Astrocyte (in vitro differentiated cells and primary cell): ENCODE results near the gene HOXA1. TPM values are rescaled to one million over a fixed set of nuclear protein-coding genes. Genes with fewer than 3 reads are reported as not detected.

Experiments
- DNase-seq: peaks from one replicate; pipeline ENCODE4 v3.0.0-alpha.2; 2010; ENCODE audit warnings: low read depth
- FAIRE-seq: peaks from 2 replicates; lab custom pipeline; 2011; peaks lifted over from hg19 to GRCh38; lab: Jason Lieb, UNC
- H2AFZ ChIP-seq: 2 replicates; pipeline ENCODE4 v1.6.0; 2012; ENCODE audit warnings: low read depth, low read length, inconsistent platforms
- H3K27ac ChIP-seq: 2 replicates; pipeline ENCODE4 v1.5.1; 2011; ENCODE audit warnings: low read depth, low read length, inconsistent platforms
- H3K27me3 ChIP-seq: 2 replicates; pipeline ENCODE4 v1.6.0; 2011; ENCODE audit warnings: low read length, inconsistent platforms; ENCODE audit not compliant: insufficient read depth
- H3K36me3 ChIP-seq: 2 replicates; pipeline ENCODE4 v1.5.1; 2011; ENCODE audit warnings: low read length, inconsistent platforms; ENCODE audit not compliant: insufficient read depth
- H3K4me1 ChIP-seq: 2 replicates; pipeline ENCODE4 v1.5.1; 2011; ENCODE audit warnings: low read length, inconsistent platforms; ENCODE audit not compliant: insufficient read depth
- H3K4me2 ChIP-seq: 2 replicates; pipeline ENCODE4 v1.6.0; 2012; ENCODE audit warnings: low read length, inconsistent platforms
- H3K4me3 ChIP-seq: 2 replicates; pipeline ENCODE4 v1.5.1; 2011; ENCODE audit warnings: low read depth, mild to moderate bottlenecking, low read length, inconsistent platforms; ENCODE audit not compliant: insufficient read depth
- H3K79me2 ChIP-seq: 2 replicates; pipeline ENCODE4 v1.6.0; 2012; ENCODE audit warnings: mild to moderate bottlenecking, low read length, inconsistent platforms; ENCODE audit not compliant: insufficient read depth
- H3K9ac ChIP-seq: 2 replicates; pipeline ENCODE4 v1.6.0; 2012; ENCODE audit warnings: mild to moderate bottlenecking, low read length, inconsistent platforms
- H3K9me3 ChIP-seq: 2 replicates; pipeline ENCODE4 v1.5.1; 2012; ENCODE audit warnings: low read depth, mild to moderate bottlenecking, low read length, inconsistent platforms; ENCODE audit not compliant: insufficient read depth
- H4K20me1 ChIP-seq: 2 replicates; pipeline ENCODE4 v1.6.0; 2012; ENCODE audit warnings: low read length, inconsistent platforms; ENCODE audit not compliant: insufficient read depth
- H3K27ac Mint-ChIP-seq: one replicate; pipeline ENCODE4 v1.8.0; 2021; ENCODE audit warnings: mild to moderate bottlenecking, mixed read lengths; ENCODE audit not compliant: unreplicated experiment
- H3K27me3 Mint-ChIP-seq: one replicate; pipeline ENCODE4 v1.8.0; 2021; ENCODE audit warnings: low read depth, mixed read lengths; ENCODE audit not compliant: unreplicated experiment
- H3K36me3 Mint-ChIP-seq: one replicate; pipeline ENCODE4 v1.8.0; 2021; ENCODE audit warnings: low read depth, mixed read lengths; ENCODE audit not compliant: unreplicated experiment
- H3K4me1 Mint-ChIP-seq: one replicate; pipeline ENCODE4 v1.8.0; 2021; ENCODE audit warnings: low read depth, mixed read lengths; ENCODE audit not compliant: unreplicated experiment
- H3K4me3 Mint-ChIP-seq: one replicate; pipeline ENCODE4 v1.8.0; 2021; ENCODE audit warnings: mild to moderate bottlenecking, moderate library complexity, mixed read lengths; ENCODE audit not compliant: unreplicated experiment
- H3K9me3 Mint-ChIP-seq: one replicate; pipeline ENCODE4 v1.8.0; 2021; ENCODE audit warnings: mild to moderate bottlenecking, mixed read lengths; ENCODE audit not compliant: unreplicated experiment
- CTCF ChIP-seq: IDR thresholded peaks from 2 replicates; pipeline ENCODE4 v1.5.1; 2011; ENCODE audit warnings: low read depth, mild to moderate bottlenecking, inconsistent platforms, low read length, moderate library complexity; ENCODE audit not compliant: insufficient read depth
- EZH2 ChIP-seq: IDR thresholded peaks from 2 replicates; pipeline ENCODE4 v1.6.1; 2012; ENCODE audit warnings: mild to moderate bottlenecking, low read length, inconsistent platforms; ENCODE audit not compliant: insufficient read depth
- total RNA-seq: library from RNA; stranded (reverse); gene quantifications from 2 replicates; pipeline ENCODE4 v1.2.1, GENCODE V29; 2021

The HOXA1 gene
- total RNA-seq, 1 donor from 2014 or later, result 0.23 TPM

- Histone ChIP-seq H3K4me2 (no peak overlapping the region), H3K36me3 (no peaks in the 10 kb centered on the region), H4K20me1 (no peaks in the 10 kb centered on the region), H3K79me2 (no peaks in the 10 kb centered on the region), H3K4me3 (no peak overlapping the region), H3K4me1 (peaks cover 6% of the 10 kb centered on the region), H3K27ac (no peak overlapping the region), H3K9ac (no peak overlapping the region), H3K9me3 (no peaks in the 10 kb centered on the region), H2AFZ (no peak overlapping the region), H3K27me3 (peaks cover 82% of the 10 kb centered on the region)
- Mint-ChIP-seq H3K27ac (no peak overlapping the region), H3K4me3 (no peak overlapping the region), H3K4me1 (no peaks in the 10 kb centered on the region), H3K27me3 (peaks cover 88% of the 10 kb centered on the region), H3K36me3 (no peaks in the 10 kb centered on the region), H3K9me3 (peaks cover 27% of the 10 kb centered on the region)
- DNase-seq (peak; percentile 17), FAIRE-seq (no peak)
- no peak for TF ChIP-seq EZH2
- no peak for TF ChIP-seq CTCF
These were observed 36.4 kb upstream of the HOXA1 start for GRCh38 chr7:27132214-27132613.

GRCh38 chr7:27131390-27131819 lies 35.6 kb upstream of the HOXA1 start:
- DNase-seq, result no peak
- peak overlapping the region; percentile 55 for H3K9ac ChIP-seq
- peak overlapping the region; percentile 38 for H3K27ac ChIP-seq
- no peaks in the 10 kb centered on the region for H3K9me3 ChIP-seq
- no peaks in the 10 kb centered on the region for H4K20me1 ChIP-seq
- TF ChIP-seq EZH2, result no peak
- no peak for TF ChIP-seq CTCF
- Mint-ChIP-seq H3K4me3 (no peak overlapping the region), H3K4me1 (no peaks in the 10 kb centered on the region), H3K36me3 (no peaks in the 10 kb centered on the region), H3K27ac (no peak overlapping the region), H3K27me3 (peaks cover 88% of the 10 kb centered on the region), H3K9me3 (peaks cover 27% of the 10 kb centered on the region)
- H3K79me2 ChIP-seq, result no peaks in the 10 kb centered on the region
- no peak for FAIRE-seq
- peaks cover 6% of the 10 kb centered on the region for H3K4me1 ChIP-seq
- H3K36me3 ChIP-seq, result no peaks in the 10 kb centered on the region
- peak overlapping the region; percentile 81 for H3K4me2 ChIP-seq
- peak overlapping the region; percentile 46 for H3K4me3 ChIP-seq
- H3K27me3 ChIP-seq, result peaks cover 78% of the 10 kb centered on the region
- peak overlapping the region; percentile 81 for H2AFZ ChIP-seq

GRCh38 chr7:27130540-27131389 lies 35.0 kb upstream of the HOXA1 start, which contains the start of gene HOXA4:
HOXA4 (minus strand) TSS chr7:27130757; CDS start chr7:27130733, 24 bp downstream.
- Histone ChIP-seq H3K9me3 (no peaks in the 10 kb centered on the region), H3K27me3 (peaks cover 71% of the 10 kb centered on the region), H3K4me3 (peak within 1 kb of the TSS; percentile 46), H3K36me3 (no peaks in the 10 kb centered on the region), H3K79me2 (no peaks in the 10 kb centered on the region), H4K20me1 (no peaks in the 10 kb centered on the region), H2AFZ (peak within 1 kb of the TSS; percentile 81), H3K4me2 (peak within 1 kb of the TSS; percentile 81), H3K9ac (peak within 1 kb of the TSS; percentile 55), H3K27ac (peak within 1 kb of the TSS; percentile 38), H3K4me1 (peaks cover under 1% of the 10 kb centered on the region)
- no peak within 1 kb of the TSS for H3K4me3 Mint-ChIP-seq
- DNase-seq (peak; percentile 63), FAIRE-seq (no peak)
- TF ChIP-seq CTCF, result no peak
- peak; percentile 19 for TF ChIP-seq EZH2
- no peak within 1 kb of the TSS for H3K27ac Mint-ChIP-seq
- no peaks in the 10 kb centered on the region for H3K36me3 Mint-ChIP-seq
- no peaks in the 10 kb centered on the region for H3K4me1 Mint-ChIP-seq
- H3K27me3 Mint-ChIP-seq, result peaks cover 88% of the 10 kb centered on the region
- H3K9me3 Mint-ChIP-seq, result peaks cover 27% of the 10 kb centered on the region
